Right forelimb (tissue), 1 donor: ENCODE measurements around the gene C17orf67.

Experiments
- DNase-seq: peaks from one replicate; pipeline ENCODE4 v3.0.0-alpha.2; 2018

C17orf67 gene

GRCh38 chr17:56804454-56804853, 29.3 kb downstream of the C17orf67 start:
- DNase-seq: no peak

GRCh38 chr17:56803071-56803470, 30.6 kb downstream of the C17orf67 start:
- no peak for DNase-seq

DNA sequence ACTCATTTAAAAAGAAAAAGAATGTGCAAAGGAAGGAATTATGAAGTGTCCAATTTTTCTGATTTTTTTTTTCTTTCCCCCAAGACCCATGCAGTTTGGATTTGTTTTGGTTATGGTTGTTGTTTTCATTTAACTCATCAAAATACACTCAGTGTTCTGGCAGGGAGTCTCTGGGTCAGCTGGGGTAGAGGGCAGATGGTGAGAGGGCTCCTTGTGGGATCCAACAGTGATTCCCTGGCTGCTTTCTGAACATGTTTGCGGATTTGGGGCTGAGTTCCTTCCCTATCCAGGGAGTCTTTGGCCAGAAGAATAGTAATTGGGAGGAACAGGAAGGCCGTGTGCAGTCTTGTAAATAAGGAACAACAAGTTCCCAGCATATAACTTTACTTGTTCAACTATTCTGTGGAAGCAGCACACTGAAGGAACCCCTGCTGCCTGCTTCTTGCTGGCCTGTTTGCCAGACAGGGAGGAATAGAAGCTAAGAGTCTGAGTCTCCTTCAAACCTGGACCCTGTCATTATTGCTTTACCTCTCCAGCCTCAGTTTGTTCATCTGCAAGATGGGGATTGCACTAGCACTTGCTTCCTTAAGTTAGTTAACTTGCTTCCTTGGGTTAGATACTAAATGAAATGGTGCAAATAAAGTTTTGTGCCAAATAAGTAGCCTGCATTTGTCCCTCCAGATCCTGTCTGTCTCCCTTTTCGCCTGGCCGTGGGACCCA, 32.1 kb downstream of the C17orf67 start:
- DNase-seq: no peak

DNA sequence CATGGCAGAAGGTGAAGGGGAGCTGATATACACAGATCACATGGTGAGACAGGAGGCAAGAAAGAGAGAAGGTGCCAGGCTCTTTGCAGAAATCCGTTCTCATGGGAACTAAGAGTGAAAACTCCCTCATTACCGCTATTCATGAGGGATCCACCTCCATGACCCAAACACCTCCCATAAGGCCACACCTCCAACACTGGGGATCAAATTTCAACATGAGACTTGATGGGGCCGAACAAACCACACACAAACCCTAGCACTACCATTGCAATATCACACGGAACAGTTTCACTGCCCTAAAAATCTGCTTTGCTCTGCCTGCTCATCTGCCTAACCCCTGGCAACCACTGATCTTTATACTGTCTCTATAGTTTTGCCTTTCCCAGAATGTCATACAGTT, 34.8 kb downstream of the C17orf67 start:
- no peak for DNase-seq

- no peak for DNase-seq
These were observed 37.2 kb downstream of the C17orf67 start for GRCh38 chr17:56796536-56796935.

DNA sequence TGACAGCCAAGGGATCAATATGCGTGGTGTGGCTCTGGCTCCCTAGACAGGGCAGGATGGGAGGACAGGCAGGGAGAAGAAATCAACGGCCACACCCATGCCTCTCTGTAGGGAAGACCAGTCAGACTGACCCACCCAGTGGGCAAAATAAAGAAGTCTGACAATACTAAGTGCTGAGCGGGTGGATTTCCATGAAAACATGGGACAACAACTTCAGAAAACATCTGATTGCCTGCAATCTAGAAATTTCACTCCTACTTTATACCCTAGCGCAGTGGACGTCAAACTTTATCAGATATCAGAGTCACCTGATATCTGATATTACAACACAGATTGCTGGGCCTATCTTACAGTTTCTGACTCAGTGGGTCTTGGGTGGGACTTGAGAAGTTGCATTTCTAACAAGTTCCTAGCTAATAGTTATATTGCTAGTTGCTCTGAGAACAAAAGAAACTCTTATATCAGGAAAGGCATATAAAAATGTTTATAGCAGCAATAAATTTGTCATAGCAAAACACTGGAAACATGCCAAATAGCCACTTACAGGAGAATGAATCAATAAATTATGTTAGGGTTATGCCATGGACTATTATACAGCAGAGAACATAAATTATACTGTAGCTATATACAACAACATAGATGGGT, 38.4 kb downstream of the C17orf67 start:
- DNase-seq: no peak

DNA sequence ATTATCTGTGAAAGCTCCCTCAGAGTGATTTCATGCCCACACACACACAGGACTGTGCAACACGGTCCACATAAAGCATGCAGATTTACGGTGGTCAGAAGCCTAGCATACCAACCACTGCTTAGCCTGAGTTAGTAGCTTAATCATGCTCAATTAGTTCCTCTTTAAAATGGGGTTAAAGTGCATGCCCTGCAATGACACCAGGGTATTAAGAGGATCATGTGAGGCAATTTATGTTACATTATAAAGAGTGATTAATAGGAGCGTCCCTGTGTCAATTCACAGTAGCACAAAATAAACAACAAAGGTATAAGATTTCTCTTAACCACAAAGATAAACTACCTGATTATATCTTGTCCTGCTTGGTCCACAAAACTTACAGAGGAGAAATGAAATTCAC, 39.8 kb downstream of the C17orf67 start:
- DNase-seq: no peak

- no peak for DNase-seq
These were observed 40.2 kb downstream of the C17orf67 start for GRCh38 chr17:56793531-56793930.

DNA sequence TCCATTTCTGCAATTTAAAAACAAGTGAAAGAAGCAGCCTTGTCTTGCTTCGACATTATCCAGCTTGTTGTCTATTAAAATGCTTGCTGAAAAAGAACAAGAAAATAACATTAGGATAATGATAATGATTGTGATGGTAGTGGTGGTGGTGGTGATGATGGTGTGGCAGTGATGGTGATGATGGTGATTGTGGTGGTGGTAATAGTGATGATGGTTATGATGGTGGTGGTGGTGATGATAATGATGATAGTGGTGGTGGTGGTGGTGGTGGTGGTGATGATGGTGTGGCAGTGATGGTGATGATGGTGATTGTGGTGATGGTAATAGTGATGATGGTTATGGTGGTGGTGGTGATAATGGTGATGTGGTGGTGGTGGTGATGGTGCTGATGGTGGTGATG, 41.5 kb downstream of the C17orf67 start:
- DNase-seq: no peak

GRCh38 chr17:56786989-56787482, 46.7 kb downstream of the C17orf67 start:
- DNase-seq: no peak

GRCh38 chr17:56785997-56786680, 47.6 kb downstream of the C17orf67 start:
- no peak for DNase-seq

DNA sequence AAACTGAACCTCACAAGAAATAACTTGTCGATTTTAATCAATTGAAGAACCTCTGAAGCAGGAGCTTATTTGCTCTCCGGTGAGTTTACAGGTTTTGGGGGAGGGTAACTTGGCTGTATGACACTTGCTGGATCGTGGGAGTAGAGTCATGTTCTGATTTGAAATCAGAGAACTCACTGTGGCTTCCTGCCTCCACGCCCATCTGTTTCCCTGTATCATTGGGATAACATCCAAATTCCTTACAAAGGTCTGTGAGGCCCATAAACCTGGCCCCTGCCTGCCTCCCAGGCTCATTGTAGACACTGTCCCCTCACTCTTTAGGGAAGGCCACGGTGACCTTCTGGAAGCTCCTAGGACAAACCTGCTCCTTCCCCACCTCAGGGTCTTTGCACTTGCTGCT, 48.3 kb downstream of the C17orf67 start:
- no peak for DNase-seq

GRCh38 chr17:56782338-56782737, 51.4 kb downstream of the C17orf67 start:
- no peak for DNase-seq

GRCh38 chr17:56781906-56782305, 51.8 kb downstream of the C17orf67 start:
- DNase-seq: no peak

- peak; percentile 84 for DNase-seq
These were observed 53.6 kb downstream of the C17orf67 start for GRCh38 chr17:56779898-56780777.

GRCh38 chr17:56779322-56779721, 54.4 kb downstream of the C17orf67 start:
- DNase-seq: no peak

DNA sequence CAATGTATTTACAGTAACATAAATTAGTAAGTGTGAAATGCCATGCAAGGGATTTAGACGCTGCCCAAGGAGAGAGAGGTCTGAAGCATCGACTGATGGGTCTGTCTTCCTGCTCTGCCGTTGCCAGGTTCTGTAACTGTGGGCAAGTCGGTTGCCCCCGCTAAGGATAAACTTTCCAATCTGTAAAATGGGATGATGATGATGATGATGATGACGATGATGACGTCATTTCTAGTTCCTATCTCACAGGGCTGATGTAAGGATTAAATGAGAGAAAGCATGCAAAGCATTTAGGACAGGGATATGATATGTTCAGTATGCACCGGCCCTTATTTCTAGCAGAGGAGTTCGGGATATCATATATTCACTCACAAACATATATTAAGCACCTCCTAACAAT, 54.8 kb downstream of the C17orf67 start:
- DNase-seq: no peak

DNA sequence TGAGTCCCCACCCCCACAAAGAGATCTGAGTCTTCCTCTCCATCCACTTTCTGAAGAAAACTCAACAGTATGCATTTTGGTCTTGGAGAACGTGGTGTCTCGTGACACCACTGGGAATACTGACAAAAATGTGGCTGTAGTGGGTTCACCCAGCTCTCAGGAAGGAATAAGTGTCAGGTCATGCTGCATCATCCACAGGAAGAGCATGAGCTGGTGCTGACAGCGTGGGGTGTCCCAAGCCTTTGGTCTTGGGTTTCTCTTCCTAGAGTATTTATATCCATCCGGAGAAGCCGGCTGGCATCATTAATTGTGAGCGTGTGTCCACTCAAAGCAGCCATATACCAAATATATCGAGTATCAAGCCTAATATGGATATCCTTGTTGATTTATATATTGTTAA, 55.9 kb downstream of the C17orf67 start:
- no peak for DNase-seq

DNA sequence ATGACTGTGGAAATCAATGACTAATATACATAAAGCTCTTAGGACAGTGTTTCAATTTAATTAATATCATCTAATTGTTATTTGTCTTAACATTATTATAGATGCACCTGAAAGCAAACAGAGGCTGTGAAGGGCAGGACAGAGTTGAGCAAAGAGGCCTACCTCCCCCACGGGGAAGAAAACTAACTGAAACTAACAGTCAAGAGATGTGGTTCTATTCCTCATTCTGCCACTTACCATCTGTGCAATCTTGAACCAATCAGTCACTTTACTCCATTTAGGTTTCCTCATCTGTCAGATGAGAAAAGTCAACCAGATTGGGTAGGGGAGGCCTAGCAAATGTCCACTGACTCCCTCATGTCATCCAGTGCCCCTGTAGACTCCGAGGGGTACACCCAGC, 59.1 kb downstream of the C17orf67 start:
- DNase-seq: no peak

GRCh38 chr17:56773124-56773523, 60.6 kb downstream of the C17orf67 start:
- no peak for DNase-seq

GRCh38 chr17:56772442-56772841, 61.3 kb downstream of the C17orf67 start:
- DNase-seq: no peak

- DNase-seq: no peak
These were observed 61.7 kb downstream of the C17orf67 start for GRCh38 chr17:56771975-56772374.

GRCh38 chr17:56771563-56771962, 62.2 kb downstream of the C17orf67 start:
- no peak for DNase-seq
